Esophagus squamous epithelium (tissue), 4 donors: Measurements from ENCODE around the gene LRG1.

Experiments used
- POLR2A ChIP-seq, 4 donors: fragments of 450-650 bp; IDR thresholded peaks; one replicate each; pipeline ENCODE4 v1.6.1; 2017; ENCODE audit warnings: antibody characterized with exemption in 4 of 4, mild to moderate bottlenecking in 4 of 4, moderate library complexity in 3 of 4
- TF ChIP-seq, protein P1 (sequence below), 6 experiments: fragments of 450-650 bp in 4 of 6; fragments of 200-600 bp in 2 of 6; sonication (generic) in 2 of 6; IDR thresholded peaks; one replicate each; pipeline ENCODE4 v1.5.1; 2016 to 2019; ENCODE audit warnings: antibody characterized with exemption in 6 of 6, mild to moderate bottlenecking in 4 of 6, moderate library complexity in 4 of 6

DNA sequence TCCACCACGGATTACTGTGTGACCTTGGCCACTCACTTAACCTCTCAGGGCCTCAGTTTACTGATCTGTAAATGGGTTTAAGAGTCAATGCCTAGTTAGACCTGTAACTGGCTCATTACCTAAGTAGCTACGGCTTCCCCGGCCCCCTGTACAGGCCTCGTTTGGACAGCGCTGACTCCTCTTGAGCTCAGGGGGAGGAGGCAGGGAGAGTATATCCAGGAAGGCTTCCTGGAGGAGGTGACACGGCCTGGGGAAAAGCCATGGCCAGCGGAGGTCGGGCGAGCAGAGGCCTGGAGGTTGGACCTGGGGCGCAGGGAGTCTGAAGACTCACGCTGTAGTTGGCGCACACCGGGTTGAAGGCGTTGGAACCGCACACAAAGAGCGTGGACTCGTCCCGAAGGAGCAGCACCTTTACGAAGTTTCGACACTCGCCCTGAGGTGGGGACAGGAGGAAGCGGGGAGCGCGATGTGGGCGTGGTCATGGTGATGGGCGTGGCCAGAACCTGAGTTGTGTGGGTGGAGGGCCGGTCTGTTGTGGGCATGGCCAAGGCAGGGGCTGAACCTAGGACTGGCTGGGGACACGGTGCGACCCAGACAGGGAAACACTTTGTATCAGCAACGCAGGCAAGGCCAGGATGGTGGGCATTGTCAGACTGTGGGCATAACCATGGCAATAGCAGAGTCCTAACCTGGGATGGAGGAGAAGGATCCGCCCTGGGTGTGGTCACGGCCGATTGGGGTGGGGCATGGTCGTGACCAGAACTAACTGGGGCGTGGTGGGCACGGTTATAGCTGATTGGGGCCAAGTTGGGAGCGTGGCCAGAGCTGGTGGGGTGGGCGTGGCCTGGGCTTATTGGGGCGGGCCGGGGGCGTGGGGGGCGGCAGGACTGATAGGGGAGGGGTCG lies 16.1 kb upstream of the LRG1 start:
- no peak for TF ChIP-seq POLR2A (IDR thresholded peaks at IDR 0.05)
- TF ChIP-seq, protein P1, sequence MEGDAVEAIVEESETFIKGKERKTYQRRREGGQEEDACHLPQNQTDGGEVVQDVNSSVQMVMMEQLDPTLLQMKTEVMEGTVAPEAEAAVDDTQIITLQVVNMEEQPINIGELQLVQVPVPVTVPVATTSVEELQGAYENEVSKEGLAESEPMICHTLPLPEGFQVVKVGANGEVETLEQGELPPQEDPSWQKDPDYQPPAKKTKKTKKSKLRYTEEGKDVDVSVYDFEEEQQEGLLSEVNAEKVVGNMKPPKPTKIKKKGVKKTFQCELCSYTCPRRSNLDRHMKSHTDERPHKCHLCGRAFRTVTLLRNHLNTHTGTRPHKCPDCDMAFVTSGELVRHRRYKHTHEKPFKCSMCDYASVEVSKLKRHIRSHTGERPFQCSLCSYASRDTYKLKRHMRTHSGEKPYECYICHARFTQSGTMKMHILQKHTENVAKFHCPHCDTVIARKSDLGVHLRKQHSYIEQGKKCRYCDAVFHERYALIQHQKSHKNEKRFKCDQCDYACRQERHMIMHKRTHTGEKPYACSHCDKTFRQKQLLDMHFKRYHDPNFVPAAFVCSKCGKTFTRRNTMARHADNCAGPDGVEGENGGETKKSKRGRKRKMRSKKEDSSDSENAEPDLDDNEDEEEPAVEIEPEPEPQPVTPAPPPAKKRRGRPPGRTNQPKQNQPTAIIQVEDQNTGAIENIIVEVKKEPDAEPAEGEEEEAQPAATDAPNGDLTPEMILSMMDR (IDR thresholded peaks at IDR 0.05), result no peak
